H1 (cell line): ENCODE measurements around the gene GLCE.

Experiments used
- CBX8 ChIP-seq: fragments of 300-800, 300-1000 bp; sonication (generic); IDR thresholded peaks from 2 replicates; pipeline ENCODE4 v1.7.1; 2016; ENCODE audit warnings: low read depth, low read length, borderline replicate concordance
- CREB1 ChIP-seq: IDR thresholded peaks from 2 replicates; pipeline ENCODE4 v1.6.1; 2012; ENCODE audit warnings: inconsistent platforms
- CTCF ChIP-seq, 3 experiments: IDR thresholded peaks; 1 replicate in 2 of 3; 2 replicates in 1 of 3; pipeline versions ENCODE4 v1.5.1 to v1.6.1; 2011; ENCODE audit warnings: low read length in 3 of 3, mild to moderate bottlenecking in 3 of 3, inconsistent platforms in 2 of 3, low read depth in 1 of 3, moderate library complexity in 1 of 3; ENCODE audit not compliant: insufficient read depth in 1 of 3; ENCODE audit errors: control extremely low read depth in 1 of 3
- EP300 ChIP-seq, 2 experiments: IDR thresholded peaks; 1 replicate in 1 of 2; 2 replicates in 1 of 2; pipeline ENCODE4 v1.6.1; 2011 to 2012; ENCODE audit warnings: low read depth in 2 of 2, low read length in 2 of 2, mild to moderate bottlenecking in 2 of 2, borderline replicate concordance in 1 of 2, inconsistent platforms in 1 of 2, moderate library complexity in 1 of 2
- EZH2 ChIP-seq: fragments of 200-600 bp; sonication (generic); IDR thresholded peaks from 2 replicates; pipeline ENCODE4 v1.7.1; 2012; ENCODE audit warnings: low read depth, mild to moderate bottlenecking, moderate library complexity, low read length, inconsistent platforms; ENCODE audit not compliant: severe bottlenecking
- HDAC6 ChIP-seq: IDR thresholded peaks from one replicate; pipeline ENCODE4 v1.7.1; 2012; ENCODE audit warnings: low read depth, mild to moderate bottlenecking, inconsistent platforms, low read length, moderate library complexity
- MAFK ChIP-seq: IDR thresholded peaks from 2 replicates; pipeline ENCODE4 v1.6.1; 2012; ENCODE audit warnings: low read depth, mild to moderate bottlenecking, improper control_type of control experiment, low read length
- PHF8 ChIP-seq: fragments of 200-600 bp; sonication (generic); conservative IDR thresholded peaks from 2 replicates; pipeline ENCODE4 v1.7.1; 2012; ENCODE audit warnings: low read depth, mild to moderate bottlenecking, inconsistent platforms, low read length, moderate library complexity
- POLR2AphosphoS5 ChIP-seq: IDR thresholded peaks from 2 replicates; pipeline ENCODE4 v1.6.1; 2011; ENCODE audit warnings: low read depth, low read length
- RNF2 ChIP-seq: fragments of 200-900, 300-1000 bp; sonication (generic); IDR thresholded peaks from 2 replicates; pipeline ENCODE4 v1.7.1; 2016; ENCODE audit warnings: borderline replicate concordance, low read depth, mild to moderate bottlenecking, antibody characterized with exemption, low read length; ENCODE audit not compliant: poor library complexity, severe bottlenecking; ENCODE audit errors: missing control alignments
- SP1 ChIP-seq: IDR thresholded peaks from 2 replicates; pipeline ENCODE4 v1.6.1; 2011; ENCODE audit warnings: low read depth, low read length
- TEAD4 ChIP-seq: IDR thresholded peaks from 2 replicates; pipeline ENCODE4 v1.6.1; 2012; ENCODE audit warnings: low read depth, low read length, inconsistent platforms, mixed read lengths
- ZNF274 ChIP-seq: IDR thresholded peaks from 2 replicates; pipeline ENCODE4 v1.7.0; 2012; ENCODE audit warnings: low read length, borderline replicate concordance; ENCODE audit errors: extremely low read depth

- no peak for TF ChIP-seq TEAD4
- TF ChIP-seq RNF2 = no peak
- no peak for TF ChIP-seq PHF8
- no peak for TF ChIP-seq CTCF (IDR thresholded peaks at IDR 0.05; ENCODE audit: control extremely low read depth in 1 of 3, insufficient read depth in 1 of 3, low read depth in 1 of 3, low read length in 3 of 3)
- TF ChIP-seq ZNF274 = no peak
- TF ChIP-seq HDAC6 = no peak
- TF ChIP-seq EZH2 = no peak
- no peak for TF ChIP-seq CBX8
- TF ChIP-seq POLR2AphosphoS5 = no peak
- TF ChIP-seq EP300 (IDR thresholded peaks at IDR 0.05; ENCODE audit: borderline replicate concordance in 1 of 2, low read depth in 2 of 2, low read length in 2 of 2) = no peak
- TF ChIP-seq MAFK = no peak
- TF ChIP-seq CREB1 = no peak
- TF ChIP-seq SP1 = no peak
Observed at GRCh38 chr15:69135499-69135898, 24.9 kb upstream of the GLCE start.
